Measurements from ENCODE around the gene PLA2R1.
A peak's percentile ranks its signal among the peaks of the same experiment; 100 is the strongest.
"Not testable (repeated sequence)": the region's sequence is repeated elsewhere in the genome, so short reads cannot be mapped to it uniquely, and the experiment has no call there.

The PLA2R1 gene

GRCh38 chr2:160063271-160063670, 856 bp upstream of the PLA2R1 start:
- no peak for DNase-seq

DNA sequence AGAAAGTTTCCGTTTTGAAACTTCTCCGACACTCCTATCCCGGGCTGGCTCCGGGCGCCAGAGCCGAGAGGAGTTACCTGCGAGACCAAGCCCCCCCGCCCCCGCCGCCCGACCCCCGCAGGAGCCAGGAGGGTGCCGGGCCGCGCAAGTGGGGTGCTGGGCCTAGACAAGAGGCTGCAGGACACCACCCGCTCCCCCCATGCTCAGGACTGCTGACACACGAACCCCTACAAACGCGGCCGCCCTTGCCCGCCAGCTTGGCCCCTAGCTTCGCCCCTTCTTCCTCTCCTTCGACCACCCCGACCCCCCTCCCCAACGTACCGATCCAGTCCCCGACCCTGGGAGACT, 497 bp downstream of the PLA2R1 start:
- no peak for DNase-seq

DNA sequence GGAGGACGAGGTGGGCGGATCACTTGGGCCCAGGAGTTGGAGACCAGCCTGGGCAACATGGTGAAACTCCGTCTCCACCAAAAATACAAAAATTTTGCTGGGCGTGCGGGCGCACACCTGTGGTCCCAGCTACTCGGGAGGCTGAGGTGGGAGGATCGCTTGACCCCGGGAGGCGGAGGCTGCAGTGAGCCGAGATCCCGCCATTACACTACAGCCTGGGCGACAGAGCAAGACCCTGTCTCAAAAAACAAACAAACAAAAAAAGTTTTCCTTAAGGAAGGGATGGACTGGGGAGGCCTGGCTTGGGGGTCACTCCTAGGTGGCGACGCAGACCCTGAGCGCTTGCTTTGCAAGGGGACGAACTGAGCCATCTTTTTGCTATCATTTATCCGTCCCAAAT, 882 bp downstream of the PLA2R1 start:
- no peak for DNase-seq

DNA sequence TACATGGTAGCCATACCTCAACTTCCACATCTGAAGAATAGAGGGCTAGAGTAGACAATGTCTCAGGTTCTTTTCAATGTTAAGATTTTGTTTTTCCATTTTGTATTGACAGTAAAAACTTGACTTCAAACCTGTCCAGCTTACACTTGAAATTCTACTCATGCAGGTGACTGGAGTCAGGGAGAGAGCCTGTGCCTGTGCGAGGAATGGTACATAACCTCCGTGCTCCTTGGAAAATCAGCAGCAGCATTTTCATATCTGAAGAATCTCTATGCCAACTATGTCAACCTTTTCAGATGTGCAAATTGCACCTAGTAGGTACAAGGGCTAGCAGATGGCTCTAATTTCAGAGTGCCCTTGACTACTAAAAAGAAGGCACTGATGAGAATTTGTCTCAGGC, 2.1 kb downstream of the PLA2R1 start:
- no peak for DNase-seq

GRCh38 chr2:160057356-160057755, 5.1 kb downstream of the PLA2R1 start:
- no peak for DNase-seq

DNA sequence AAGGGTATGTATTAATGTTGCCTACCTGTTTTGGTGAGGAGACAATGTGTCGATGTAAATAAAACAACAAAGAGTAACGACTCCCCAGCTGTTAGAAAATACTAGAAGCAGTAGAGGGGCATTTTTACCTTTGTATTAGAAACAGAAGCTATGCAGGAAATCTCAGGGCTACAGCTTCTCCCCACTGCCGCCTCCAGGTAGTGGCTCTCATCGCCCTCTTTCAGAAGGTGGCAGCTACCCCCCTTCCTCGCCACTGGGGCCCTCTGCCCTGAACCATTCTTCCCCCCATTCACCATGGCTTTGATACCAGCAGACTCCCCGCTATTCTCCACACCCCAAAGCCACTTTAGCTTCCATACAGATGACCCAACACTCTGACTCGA, 6.7 kb downstream of the PLA2R1 start:
- no peak for DNase-seq

- no peak for DNase-seq
Measured at GRCh38 chr2:160054984-160055725, 7.3 kb downstream of the PLA2R1 start.

GRCh38 chr2:160053946-160054345, 8.5 kb downstream of the PLA2R1 start:
- no peak for DNase-seq

- no peak for DNase-seq
Measured at GRCh38 chr2:160052531-160052930, 9.9 kb downstream of the PLA2R1 start.

GRCh38 chr2:160051371-160051800, 11.0 kb downstream of the PLA2R1 start:
- no peak for DNase-seq

GRCh38 chr2:160050147-160050546, 12.3 kb downstream of the PLA2R1 start:
- DNase-seq, result no peak

DNA sequence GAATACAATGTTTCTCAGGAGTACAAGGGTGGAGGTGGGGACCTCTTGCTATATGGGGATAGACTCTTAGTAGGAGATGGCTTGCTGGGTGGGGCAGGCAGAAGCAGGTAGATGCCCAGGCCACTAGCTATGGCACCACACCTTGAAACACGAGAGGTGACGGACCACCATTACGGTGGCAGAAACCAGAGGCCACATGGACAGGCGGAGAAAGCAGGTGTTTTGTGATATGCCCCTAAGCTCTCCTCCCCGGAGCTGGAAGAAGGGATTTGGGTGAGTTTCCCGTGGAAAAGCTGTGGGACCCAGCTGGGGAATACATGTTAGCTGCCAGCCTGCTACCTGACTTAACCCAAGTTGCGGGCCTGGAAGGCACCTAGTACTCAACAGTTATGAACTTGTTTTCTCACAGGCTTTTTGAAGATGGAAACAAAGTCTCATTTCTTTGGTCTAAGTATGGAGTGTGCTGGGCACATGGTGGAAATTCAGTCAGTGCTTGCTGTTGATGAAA, 16.7 kb downstream of the PLA2R1 start:
- DNase-seq, result no peak

GRCh38 chr2:160044728-160045127, 17.7 kb downstream of the PLA2R1 start:
- DNase-seq, result no peak

DNA sequence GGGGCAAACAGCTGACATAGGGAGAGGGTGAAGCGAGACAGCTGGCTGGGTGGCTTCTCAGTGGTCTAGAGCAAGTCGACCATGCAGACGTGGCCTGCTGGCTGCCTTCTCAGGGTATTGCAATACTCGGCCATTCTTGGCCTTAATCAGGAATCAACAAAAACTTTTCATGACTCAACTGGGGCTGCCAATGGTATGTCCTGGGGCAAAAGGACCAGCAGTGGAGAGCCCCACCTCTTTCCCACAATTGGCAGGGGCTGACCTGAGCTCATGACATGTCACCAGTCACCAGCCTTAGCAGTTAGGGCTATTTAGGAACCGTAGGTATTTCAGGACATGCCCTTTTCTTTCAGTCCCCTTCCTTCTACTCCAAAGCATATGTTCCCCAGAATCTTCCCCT, 19.1 kb downstream of the PLA2R1 start:
- DNase-seq, result no peak

- DNase-seq, result peak; percentile 28
Measured at GRCh38 chr2:160042054-160042453, 20.4 kb downstream of the PLA2R1 start.

DNA sequence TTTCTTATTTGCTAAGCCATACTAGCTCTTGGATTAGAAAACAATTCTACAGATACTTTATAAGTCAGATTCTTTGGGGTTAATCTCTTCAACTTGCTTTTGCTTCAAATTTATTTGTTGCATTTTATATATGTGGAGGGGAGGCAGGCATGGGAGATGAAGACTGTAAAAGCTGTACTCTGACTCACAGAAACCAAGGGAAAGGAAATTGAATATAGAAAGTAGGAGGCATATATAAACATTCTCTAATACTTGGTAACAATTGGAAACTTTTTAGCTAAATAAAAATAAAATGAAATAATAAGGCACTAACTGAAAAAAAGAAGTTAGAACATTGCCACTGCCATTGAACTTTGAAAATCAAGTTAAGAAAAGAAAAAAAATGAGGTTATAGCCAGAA, 21.3 kb downstream of the PLA2R1 start:
- no peak for DNase-seq

DNA sequence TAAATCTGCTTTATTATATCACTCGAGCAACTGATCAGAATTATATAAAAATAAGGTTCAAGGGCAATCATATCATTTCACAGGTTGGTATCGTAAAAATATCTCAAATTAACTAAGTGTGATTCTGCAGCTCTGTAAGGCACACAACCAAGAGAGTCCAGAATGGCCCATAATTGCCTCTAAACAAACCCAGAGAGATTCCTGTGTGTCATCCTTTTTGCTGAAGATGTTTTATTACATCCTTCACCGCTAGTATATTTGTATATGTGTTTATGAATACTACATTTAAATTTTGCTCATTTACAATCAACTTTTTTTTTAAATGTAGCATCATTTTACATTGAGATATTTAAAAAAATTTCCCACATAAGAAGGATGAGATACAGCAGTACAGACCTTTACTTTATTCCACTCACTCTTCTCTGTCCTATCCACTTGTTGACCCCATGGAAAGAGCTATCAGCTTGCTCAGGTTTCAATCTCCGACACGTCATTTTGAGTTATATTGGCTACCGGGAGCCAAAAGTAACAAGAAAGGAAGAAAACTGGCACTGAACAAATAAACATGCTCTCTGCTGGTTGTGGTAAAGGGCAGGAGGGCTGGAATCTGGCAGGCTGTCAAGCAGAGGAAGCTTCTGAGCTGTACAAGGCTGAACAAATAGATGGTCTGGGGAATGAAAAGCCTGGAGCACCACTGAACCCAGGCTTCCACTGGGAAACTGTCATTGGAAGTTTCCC, 23.1 kb downstream of the PLA2R1 start:
- DNase-seq, result no peak

GRCh38 chr2:160038662-160039061, 23.8 kb downstream of the PLA2R1 start:
- DNase-seq, result not testable (repeated sequence)

- DNase-seq, result no peak
Measured at GRCh38 chr2:160036736-160037135, 25.7 kb downstream of the PLA2R1 start.

- no peak for DNase-seq
Measured at GRCh38 chr2:160035125-160035524, 27.3 kb downstream of the PLA2R1 start.

- no peak for DNase-seq
Measured at GRCh38 chr2:160034396-160034795, 28.0 kb downstream of the PLA2R1 start.

GRCh38 chr2:160033732-160034392, 28.6 kb downstream of the PLA2R1 start:
- DNase-seq, result no peak

- DNase-seq, result no peak
Measured at GRCh38 chr2:160029270-160029628, 33.2 kb downstream of the PLA2R1 start.

Data from suppressor macrophage treated with lipopolysaccharide for 4 hours (primary cell).